ENCODE results near the gene FZD7.

DNA sequence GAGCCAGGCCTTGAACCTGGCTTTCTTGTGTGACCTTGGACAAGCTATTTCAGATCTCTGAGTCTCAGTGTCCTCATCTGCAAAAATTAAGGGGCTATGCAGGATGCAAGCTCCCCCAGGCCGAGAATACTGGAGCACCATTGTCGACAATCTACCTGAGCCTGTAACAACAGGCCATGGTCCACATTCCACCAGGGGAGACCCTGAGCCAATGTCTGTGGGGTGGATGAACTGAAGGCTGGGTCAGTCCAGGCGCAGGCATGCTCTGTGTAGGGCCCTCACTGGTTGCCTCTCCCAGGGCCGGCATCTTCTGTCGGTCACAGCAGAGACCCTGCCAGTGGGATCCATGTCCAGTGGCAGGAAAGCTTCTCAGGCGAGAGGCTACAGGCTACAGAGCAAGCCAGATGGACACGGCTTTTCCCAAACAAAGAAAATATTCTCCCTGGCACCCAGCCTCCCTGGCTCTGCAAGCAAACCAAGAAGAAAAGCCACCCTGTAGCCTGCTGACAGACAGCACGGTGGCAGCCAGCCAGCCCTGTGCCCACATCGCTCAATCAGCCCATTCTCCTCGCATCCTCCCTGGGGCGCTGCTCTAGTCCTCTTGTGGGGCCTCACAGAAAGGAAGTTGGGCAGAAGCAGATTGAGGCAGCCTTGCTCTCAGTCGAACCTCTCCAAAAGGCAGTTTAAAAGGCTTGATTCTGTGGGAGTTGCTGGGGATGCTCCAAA is 48.7 kb upstream of the FZD7 start:
- TF ChIP-seq, protein P1, sequence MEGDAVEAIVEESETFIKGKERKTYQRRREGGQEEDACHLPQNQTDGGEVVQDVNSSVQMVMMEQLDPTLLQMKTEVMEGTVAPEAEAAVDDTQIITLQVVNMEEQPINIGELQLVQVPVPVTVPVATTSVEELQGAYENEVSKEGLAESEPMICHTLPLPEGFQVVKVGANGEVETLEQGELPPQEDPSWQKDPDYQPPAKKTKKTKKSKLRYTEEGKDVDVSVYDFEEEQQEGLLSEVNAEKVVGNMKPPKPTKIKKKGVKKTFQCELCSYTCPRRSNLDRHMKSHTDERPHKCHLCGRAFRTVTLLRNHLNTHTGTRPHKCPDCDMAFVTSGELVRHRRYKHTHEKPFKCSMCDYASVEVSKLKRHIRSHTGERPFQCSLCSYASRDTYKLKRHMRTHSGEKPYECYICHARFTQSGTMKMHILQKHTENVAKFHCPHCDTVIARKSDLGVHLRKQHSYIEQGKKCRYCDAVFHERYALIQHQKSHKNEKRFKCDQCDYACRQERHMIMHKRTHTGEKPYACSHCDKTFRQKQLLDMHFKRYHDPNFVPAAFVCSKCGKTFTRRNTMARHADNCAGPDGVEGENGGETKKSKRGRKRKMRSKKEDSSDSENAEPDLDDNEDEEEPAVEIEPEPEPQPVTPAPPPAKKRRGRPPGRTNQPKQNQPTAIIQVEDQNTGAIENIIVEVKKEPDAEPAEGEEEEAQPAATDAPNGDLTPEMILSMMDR (IDR thresholded peaks at IDR 0.05) = no peak
- no peak for TF ChIP-seq POLR2A (IDR thresholded peaks at IDR 0.05)

Measured in right lobe of liver (tissue), 4 donors.